ENCODE data around the gene CRCP.

DNA sequence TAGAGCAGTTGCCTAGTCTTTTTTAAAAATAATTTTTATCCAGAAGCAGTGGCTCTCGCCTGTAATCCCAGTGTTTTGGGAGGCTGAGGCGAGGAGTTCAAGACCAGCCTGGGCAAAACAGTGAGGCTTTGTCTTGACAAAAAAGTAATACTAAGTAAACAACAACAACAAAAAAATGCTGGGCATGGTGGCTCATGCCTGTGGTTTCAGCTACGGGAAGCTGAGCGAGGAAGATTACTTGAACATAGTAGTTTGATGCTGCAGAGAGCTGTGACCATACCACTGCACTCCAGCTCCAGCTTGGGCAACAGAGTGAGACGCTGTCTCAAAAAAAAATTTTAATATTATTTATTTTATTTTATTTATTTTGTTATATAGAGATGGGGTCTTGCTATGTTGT lies 59.2 kb downstream of the CRCP start:
- no peak for TF ChIP-seq CTCF (IDR thresholded peaks at IDR 0.05 in 8 of 11, conservative IDR thresholded peaks at IDR 0.05 in 3 of 11)
- no peak for TF ChIP-seq POLR2AphosphoS5 (IDR thresholded peaks at IDR 0.05)
- TF ChIP-seq POLR2A (IDR thresholded peaks at IDR 0.05): no peak

Measured in spleen (tissue), 7 donors.